GM12892 (cell line): ENCODE measurements around the gene FN1.

Source experiments
- DNase-seq: peaks from one replicate; pipeline ENCODE4 v3.0.0; 2011; ENCODE audit not compliant: insufficient read length
- FAIRE-seq: peaks from 2 replicates; lab custom pipeline; 2011; peaks lifted over from hg19 to GRCh38; lab: Jason Lieb, UNC
- POLR2A ChIP-seq: IDR thresholded peaks from 2 replicates; pipeline ENCODE4 v1.6.1; 2011; ENCODE audit warnings: low read depth, low read length, control low read depth
- POLR2AphosphoS5 ChIP-seq: IDR thresholded peaks from 2 replicates; pipeline ENCODE4 v1.6.1; 2011; ENCODE audit warnings: low read depth, low read length, control low read depth
- TAF1 ChIP-seq: IDR thresholded peaks from 2 replicates; pipeline ENCODE4 v1.6.1; 2011; ENCODE audit warnings: low read depth, mild to moderate bottlenecking, control low read depth, low read length, borderline replicate concordance

The FN1 gene

GRCh38 chr2:215395687-215396460 is 40.0 kb downstream of the FN1 start:
- FAIRE-seq: no peak
- no peak for DNase-seq
- TF ChIP-seq POLR2A: no peak
- no peak for TF ChIP-seq POLR2AphosphoS5
- no peak for TF ChIP-seq TAF1

DNA sequence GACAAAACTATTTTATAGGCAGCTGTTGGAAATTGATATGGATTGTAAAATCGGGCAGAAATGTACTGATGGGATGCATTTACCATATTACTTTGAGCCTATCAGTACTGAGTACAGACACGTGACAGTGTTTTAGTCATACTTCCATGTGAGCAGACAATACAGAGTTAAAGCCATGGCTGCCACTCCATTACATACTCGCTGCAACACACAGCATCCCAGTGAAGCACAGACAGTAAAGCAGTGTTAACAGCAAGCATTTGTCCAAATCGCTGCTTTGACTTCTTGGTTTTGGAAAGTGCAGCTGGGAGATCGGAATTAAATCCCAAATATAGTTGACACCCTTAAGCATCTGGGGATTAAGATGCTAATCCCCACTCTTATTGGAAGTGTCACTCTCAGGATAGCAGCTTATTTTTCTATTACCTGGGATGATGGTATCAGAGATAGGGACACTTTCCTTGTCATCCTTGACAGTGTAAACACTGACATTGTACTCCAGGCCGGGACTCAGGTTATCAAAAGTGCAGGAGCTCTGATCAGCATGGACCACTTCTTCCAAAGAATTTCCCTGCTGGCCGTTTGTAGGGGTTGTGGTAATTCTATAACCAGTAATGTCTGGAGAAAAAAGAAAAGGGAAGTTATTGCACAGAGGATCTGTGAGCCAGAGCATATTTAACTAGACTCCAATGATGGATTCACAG is 41.6 kb downstream of the FN1 start:
- no peak for FAIRE-seq
- no peak for DNase-seq
- TF ChIP-seq POLR2A: no peak
- no peak for TF ChIP-seq TAF1
- no peak for TF ChIP-seq POLR2AphosphoS5

DNA sequence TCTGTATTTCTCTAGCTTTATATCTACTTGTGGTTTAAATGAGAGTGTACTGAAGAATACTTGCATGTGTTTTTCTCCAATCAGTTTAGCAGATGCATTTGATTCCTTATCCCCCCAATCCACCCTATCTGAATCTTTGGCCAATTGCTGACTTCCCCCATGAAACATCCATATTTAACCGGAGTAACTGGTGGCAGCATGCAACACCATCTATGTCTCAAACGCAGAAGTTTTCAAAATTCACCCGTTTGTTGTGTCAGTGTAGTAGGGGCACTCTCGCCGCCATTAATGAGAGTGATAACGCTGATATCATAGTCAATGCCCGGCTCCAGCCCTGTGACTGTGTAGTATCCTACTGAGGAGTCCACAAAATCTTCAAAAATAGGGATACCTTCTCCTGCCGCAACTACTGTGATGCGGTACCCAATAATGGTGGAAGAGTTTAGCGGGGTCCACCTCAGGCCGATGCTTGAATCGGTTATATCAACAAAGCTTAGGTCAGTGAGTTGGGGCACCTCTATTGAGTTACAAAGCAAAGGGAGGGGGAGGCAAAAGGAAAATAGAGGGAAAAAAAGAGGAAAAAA is 43.1 kb downstream of the FN1 start:
- FAIRE-seq (no peak), DNase-seq (no peak)
- TF ChIP-seq TAF1 (no peak), POLR2A (no peak), POLR2AphosphoS5 (no peak)

DNA sequence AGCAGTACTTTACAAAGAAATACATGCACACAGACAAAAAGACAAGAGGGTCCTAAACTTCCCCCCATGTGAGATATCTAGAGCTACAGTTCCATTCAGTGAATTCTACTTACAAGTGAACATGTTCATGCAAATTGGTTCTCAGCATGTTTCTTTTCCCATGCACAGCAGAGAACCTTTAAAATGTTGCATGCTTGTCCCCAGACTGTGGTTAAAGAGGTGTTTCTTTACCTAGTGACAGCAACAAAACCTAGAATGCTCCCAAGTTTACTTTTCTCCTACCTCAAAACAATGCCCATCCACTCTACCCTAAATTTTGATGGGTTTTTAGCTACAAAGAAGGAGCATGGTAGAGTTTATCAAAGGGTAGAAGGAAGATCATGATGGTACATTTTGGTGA is 43.7 kb downstream of the FN1 start:
- no peak for TF ChIP-seq POLR2AphosphoS5
- no peak for TF ChIP-seq POLR2A
- TF ChIP-seq TAF1: no peak
- no peak for FAIRE-seq
- no peak for DNase-seq

DNA sequence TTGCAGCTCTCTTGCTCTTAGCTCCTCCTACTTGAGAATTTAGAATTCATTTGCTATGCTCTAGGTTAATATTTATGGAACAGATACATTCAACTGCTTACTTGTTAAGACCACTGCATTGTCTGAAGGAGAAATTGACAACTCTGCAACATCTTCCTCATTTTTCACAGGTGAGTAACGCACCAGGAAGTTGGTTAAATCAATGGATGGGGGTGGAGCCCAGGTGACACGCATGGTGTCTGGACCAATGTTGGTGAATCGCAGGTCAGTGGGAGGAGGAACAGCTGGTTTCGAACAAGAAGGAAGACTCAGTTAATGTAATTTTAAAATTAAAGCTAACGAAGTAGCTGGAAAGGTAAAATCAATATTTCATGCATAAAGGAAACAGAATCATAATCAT is 44.3 kb downstream of the FN1 start:
- DNase-seq: no peak
- FAIRE-seq: no peak
- TF ChIP-seq POLR2A: no peak

- FAIRE-seq: no peak
- DNase-seq: no peak
- no peak for TF ChIP-seq POLR2A
- no peak for TF ChIP-seq TAF1
- no peak for TF ChIP-seq POLR2AphosphoS5
These were observed 45.3 kb downstream of the FN1 start for GRCh38 chr2:215390550-215390913.

GRCh38 chr2:215388002-215388728 is 47.7 kb downstream of the FN1 start:
- TF ChIP-seq POLR2AphosphoS5 (no peak), TAF1 (no peak), POLR2A (no peak)
- DNase-seq: no peak
- FAIRE-seq: no peak

- DNase-seq (no peak), FAIRE-seq (no peak)
- TF ChIP-seq TAF1: no peak
- TF ChIP-seq POLR2A: no peak
- TF ChIP-seq POLR2AphosphoS5: no peak
These were observed 49.3 kb downstream of the FN1 start for GRCh38 chr2:215386566-215386965.

DNA sequence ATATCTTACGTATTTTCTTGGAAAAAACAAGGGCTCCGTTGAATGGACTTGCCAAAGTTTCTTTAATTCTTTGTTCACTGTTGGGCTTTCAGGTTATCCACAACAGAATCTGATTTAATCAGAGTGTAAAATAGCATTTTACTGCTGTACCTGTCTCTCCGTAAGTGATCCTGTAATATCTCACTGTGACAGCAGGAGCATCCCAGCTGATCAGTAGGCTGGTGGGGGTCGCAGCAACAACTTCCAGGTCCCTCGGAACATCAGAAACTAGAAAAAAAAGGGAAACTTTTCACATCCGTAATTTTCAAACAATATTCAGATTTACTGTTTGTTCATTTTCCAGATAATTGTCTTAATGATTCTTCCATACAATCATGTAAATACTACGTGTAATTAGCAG is 51.2 kb downstream of the FN1 start:
- TF ChIP-seq POLR2AphosphoS5 (no peak), TAF1 (no peak), POLR2A (no peak)
- DNase-seq: no peak
- FAIRE-seq: no peak

DNA sequence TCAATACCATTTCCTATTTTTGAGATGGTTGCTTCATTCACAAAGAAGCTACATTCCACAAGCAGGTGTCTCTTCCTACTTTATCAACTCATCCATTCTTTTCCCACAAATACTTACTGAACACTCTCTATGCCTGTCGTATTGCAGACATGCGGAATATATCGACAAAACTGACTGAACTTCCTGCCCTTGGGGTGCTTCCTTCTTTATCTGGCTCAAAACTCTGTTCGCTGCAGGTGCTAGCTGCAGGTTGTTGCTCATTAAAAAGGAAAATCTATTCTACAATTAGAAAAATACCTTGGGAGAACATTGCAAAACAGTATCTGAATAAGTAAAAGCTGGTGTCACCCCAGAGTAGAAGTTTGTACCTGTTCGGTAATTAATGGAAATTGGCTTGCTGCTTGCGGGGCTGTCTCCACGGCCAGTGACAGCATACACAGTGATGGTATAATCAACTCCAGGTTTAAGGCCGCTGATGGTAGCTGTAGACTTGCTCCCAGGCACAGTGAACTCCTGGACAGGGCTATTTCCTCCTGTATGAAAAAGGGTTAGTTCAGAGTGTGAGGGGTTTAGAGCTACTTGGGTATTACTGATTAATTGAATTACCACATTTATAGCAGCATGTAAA is 52.1 kb downstream of the FN1 start:
- DNase-seq: no peak
- TF ChIP-seq TAF1 (no peak), POLR2AphosphoS5 (no peak), POLR2A (no peak)
- FAIRE-seq: no peak

DNA sequence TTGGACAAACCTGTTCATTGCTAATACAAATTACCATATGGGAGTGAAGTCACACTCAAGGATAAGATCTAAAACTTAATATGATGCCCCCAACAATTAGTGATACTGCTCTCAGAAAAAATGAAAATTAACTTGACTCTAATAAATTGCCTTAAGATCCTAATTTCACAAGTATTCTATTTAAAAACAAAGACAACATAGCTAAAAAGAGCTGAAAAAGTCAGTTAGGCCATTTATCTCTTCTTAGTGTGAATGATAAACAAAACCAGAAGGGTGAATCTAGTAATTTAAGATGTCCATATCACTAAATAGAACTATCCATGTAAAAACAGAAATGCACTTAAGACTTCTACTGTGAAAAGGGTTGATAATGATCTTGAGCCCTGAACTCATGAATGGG is 53.4 kb downstream of the FN1 start:
- FAIRE-seq (no peak), DNase-seq (no peak)
- no peak for TF ChIP-seq TAF1
- TF ChIP-seq POLR2A: no peak
- TF ChIP-seq POLR2AphosphoS5: no peak
